Measurements from ENCODE around the gene MIS12.

DNA sequence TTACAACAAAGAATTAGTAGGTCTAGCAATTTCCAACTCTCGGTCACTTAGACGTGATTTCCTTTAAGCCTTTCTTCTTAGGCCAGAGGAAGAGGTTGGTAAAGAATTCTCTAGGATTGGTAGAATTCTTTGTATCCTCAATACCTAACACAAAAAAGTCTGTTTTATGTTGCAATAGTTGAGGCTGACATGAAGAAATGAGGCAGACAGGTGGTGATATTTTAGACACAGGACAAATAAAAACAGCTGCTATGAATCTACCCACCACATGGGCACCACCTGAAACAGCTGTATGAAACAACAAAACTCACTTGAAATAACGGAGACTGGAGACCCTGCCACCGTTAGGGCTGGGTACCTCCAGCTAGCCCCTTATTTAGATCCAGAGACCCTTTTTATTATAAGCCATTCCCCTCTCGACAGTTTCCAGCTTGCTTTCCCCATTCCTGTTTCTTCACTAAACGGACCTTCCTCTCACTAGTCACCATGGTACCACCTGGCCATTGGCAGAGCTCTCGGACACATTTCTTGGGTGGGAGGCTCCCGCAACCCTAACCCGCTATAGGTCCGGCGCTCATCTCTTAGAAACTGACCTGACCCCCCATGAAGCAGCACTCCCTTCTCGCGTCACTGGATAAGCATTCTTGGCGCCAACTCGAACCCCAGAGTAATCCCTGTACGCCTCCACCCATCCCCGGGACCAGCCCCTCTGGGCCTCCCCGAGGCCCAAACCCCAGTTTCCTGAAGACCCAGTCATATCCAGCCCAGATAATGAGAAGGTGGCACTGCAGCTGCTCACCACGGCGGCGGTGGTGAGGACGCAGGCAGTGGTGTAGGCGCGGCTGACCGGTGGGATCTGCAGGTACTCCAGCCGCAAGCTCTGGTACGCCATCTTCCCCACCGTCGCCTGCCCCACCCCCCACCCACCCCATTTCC lies 828 bp upstream of the MIS12 start, which contains the start of gene DERL2:
- TF ChIP-seq, protein P1, sequence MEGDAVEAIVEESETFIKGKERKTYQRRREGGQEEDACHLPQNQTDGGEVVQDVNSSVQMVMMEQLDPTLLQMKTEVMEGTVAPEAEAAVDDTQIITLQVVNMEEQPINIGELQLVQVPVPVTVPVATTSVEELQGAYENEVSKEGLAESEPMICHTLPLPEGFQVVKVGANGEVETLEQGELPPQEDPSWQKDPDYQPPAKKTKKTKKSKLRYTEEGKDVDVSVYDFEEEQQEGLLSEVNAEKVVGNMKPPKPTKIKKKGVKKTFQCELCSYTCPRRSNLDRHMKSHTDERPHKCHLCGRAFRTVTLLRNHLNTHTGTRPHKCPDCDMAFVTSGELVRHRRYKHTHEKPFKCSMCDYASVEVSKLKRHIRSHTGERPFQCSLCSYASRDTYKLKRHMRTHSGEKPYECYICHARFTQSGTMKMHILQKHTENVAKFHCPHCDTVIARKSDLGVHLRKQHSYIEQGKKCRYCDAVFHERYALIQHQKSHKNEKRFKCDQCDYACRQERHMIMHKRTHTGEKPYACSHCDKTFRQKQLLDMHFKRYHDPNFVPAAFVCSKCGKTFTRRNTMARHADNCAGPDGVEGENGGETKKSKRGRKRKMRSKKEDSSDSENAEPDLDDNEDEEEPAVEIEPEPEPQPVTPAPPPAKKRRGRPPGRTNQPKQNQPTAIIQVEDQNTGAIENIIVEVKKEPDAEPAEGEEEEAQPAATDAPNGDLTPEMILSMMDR (IDR thresholded peaks at IDR 0.05; ENCODE audit: low read length), result no peak
- no peak for TF ChIP-seq EZH2 (IDR thresholded peaks at IDR 0.05; ENCODE audit: borderline replicate concordance, low read length)

All from OCI-LY1 (cell line).